GM21381 (cell line): Measurements from ENCODE around the gene HINT2.

Experiments
- ATAC-seq: cut with Tn5 transposase; IDR thresholded peaks from one replicate; pipeline ENCODE4 v1.9.1; 2021; ENCODE audit warnings: mild to moderate bottlenecking, moderate library complexity; ENCODE audit not compliant: unreplicated experiment

HINT2 gene

DNA sequence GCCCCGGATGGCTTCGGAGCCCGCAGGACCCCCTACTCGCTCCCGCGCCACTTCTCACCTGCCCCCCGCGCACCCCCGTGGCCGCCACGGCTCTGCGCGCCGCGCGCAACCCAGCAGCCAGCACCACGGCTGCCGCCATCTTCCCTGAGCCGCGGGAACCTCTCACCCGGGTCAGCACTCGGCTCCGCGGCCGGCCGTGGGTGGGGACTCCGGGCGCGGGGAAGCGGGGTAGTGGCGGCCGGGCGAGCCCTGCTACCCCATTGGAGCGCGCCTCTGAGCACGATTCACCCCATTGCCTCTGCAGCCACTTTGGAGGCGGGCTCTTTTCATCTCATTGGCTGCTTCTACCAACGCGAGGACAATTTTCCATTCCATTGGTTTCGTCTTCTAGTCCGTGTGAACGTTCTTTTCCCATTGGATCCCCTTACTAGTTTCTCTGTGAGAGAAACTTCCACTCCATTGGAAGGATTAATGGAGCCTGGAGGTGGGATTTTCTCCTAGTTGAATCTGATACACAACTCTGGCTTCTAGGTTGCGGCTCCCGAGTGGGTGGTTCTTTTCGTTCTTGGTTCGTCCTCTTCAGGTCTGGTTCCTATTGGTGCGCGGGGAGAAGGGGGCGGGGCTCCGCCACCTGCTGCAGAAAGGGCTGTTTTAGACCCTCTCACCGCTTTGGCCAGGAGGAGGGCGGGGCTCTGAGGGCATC lies at the start of gene HINT2:
TSS of gene HINT2 (minus strand) at position 202 of the 703 bp plus-strand sequence. CDS start at position 139, 63 bp downstream.
- peak; percentile 72 for ATAC-seq

DNA sequence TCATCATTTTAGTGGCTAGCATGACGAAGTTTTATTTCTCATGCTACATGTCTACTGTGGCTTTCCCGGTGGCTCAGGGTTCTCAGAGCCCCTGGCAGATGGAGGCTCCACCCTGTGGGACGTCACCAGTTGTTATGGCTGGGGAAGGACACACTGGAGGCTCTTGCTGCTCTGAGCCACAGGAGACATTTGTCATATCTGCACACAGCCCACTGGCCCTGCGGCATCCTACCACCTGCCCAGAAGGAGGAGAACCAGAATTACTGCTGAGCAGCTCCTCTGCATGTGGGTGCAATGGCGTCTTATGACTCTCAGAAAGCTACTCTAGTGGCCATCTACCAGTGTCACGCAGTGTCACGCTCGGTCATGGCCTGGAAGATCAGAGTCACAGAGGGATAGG lies 48.7 kb upstream of the HINT2 start:
- no peak for ATAC-seq

DNA sequence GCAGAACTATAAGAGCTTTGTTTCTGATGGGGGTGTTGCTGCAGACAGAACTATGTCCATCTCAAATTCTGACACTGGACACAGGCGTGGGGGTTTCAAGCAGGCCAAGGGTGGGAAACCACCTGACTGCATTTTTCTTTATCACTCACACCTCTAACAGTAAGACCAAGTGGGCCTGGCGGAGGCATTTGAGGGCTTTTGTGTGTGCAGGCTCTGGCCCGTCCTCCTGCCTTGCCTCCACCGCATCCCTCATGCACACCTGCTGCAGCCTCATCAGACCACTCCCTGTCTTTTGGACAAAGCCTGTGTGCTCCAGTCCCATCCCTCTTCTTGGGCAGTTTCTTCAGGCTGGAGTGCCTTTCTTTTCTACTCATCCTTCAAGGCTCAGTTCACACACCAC lies 47.5 kb upstream of the HINT2 start:
- no peak for ATAC-seq

DNA sequence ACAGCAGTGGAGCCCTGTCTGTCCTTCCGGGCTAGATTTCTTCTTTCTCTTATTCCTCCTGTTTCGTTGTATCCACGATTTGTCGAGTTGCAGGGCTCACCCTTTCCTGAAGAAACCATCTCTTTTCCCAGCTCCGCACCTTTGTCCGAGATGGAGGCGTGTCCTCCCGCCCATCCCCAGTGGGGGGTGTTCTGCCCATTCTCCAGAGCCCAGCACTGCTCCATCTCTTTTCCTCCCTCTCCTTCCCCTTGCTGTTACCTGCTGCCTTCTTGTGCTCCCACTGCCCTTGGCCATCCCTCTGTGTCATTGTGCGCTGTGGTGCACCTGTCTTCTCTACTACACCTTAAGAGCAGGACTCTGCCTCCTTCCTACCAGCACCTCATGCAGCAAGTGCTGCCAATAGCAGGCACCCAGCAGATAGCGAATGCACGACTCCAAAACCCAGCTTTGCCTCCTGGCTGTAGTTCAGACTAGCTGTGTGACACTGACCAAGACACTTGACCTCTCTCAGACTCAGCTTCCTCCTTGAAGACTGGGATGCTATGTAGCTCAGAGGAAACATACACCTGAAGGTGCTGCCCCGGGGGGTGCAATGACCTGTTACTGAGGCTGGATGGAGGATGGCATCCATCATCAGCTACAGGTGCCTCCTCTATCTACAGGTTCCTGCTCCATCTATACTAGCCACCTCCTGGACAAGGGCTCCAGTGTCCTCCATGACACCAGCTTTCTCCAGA lies 46.5 kb upstream of the HINT2 start:
- no peak for ATAC-seq

DNA sequence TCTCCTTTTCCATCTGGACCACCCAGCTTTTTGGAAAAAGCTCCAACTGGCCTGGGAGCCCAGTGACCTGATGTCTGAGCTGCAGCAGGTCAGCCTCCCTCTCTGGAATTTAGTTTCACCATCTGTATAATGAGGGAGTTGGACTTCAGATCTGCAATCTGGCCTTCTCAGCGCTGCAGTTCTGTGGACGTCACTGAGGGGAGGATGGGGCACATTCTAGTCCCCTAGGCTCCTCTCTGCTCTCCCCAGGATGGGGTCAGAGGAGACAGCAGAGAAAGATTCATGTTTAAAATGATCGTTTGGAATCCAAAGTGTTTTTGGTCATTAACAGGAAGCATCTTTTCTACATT lies 45.1 kb upstream of the HINT2 start:
- no peak for ATAC-seq

DNA sequence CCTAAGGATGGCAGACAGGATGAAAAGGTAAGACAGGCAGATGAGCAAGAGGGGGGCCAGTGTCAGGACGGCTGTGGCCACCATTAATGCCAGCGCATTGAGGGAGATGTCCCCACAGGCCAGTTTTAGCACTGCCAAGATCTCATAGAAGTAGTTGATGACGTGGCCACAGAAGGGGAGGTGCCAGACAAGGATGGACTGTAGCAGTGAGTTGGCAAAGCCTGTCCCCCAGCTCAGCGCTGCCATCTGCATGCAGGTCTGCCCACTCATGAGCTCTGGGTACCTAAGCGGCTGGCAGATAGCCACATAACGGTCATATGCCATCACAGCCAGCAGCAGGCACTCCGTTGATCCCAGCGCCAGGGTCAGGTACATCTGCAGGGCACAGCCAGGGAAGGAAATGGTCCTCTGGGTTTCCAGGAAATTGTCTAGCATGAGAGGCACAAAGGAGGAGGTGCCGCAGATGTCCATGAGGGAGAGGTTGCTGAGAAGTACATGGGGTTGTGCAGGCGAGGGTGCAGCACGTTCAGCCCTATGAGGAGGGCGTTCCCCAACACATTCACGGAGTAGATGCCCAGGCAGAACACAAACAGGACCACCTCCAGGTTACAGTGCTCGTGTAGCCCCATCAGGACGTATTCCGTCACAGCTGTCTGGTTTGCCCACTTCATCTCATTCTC lies 44.6 kb upstream of the HINT2 start:
- ATAC-seq: no peak

DNA sequence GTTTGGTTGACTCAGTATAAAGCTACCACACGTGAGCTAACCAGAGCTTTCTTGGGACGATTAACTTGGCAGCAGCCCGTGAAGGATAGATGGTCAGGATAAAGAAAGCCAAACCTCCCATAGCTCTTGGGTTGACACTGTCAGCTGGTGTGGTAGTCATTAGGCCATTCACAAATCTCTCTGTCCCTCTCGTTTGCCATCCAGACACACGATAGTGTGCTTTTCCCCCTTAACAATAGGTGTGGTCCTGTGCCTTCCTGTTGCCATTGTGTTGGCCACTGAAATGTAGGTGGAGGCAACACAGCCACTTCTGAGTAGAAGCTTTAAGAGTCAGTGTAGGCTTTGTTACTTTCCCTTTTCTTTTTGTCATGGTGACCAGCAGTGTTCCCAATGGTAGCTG lies 43.6 kb upstream of the HINT2 start:
- ATAC-seq: no peak

DNA sequence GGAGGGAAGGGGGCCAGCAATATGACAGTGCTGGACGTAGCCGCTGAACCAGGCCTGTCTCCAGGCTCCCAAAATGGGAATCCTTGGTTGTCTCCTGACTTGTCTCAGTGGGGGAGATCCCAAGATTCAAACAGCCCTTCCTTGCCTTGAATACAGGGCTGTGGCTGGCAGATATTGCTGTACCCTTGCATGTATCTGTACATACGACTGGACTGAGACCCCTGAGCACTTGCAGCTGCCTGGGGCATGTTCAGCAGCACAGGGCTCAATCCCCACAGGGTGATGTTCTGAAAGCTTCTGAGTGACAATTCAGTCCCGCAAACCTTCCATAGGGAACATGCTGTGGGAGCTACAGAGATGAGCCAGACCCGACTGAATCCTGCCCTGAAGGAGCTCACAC lies 42.0 kb upstream of the HINT2 start:
- ATAC-seq: no peak

DNA sequence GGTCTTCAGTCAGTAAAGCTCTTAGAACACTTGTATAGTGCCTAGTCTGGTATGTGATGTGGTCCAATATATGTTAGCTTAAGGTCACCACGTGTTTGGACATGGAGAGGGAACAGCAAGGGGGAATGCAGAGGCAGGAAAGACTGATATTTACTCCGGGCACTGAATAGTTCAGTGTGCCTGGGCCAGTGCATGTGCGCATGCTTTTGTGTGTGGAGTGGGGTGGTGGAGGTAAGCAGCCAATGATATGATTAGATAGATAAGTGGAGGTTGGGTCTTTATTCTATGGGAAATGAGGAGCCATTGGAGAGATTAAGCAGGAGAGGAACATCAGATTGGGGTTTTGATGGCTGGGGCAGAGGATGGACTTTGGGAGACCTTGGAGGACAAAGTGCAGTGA lies 41.4 kb upstream of the HINT2 start:
- no peak for ATAC-seq

DNA sequence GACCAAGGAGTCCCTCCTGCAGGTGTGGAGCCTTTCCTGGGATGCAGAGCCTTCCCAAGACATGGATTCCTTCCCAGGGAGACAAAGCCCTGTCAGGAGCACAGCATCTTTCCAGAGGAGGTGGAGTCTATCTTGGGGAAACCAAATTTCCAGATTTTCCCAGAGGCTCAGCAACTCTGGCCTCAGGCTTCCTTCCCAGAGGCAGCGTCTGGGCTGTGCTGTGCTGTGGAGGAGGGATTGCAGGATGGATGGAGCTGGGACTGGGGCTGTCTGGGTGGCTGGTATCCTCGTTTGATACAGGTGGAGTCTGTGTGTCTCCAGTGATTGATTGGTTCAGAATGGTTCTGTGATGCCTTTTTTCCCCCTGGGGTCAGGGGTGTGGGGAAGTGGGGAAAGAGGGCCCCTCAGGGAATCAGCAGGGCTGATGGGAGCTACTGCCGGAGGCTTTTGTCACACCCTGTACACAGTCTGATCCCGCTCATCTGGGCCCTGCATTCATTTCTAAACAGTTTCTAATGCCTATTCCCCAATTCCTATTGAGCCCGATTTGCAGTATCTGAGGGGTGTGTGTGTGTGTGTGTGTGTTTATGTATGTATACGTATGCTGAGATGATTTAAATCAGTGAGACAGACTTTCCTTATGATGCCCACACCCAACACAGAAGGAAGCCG lies 39.4 kb upstream of the HINT2 start:
- no peak for ATAC-seq

DNA sequence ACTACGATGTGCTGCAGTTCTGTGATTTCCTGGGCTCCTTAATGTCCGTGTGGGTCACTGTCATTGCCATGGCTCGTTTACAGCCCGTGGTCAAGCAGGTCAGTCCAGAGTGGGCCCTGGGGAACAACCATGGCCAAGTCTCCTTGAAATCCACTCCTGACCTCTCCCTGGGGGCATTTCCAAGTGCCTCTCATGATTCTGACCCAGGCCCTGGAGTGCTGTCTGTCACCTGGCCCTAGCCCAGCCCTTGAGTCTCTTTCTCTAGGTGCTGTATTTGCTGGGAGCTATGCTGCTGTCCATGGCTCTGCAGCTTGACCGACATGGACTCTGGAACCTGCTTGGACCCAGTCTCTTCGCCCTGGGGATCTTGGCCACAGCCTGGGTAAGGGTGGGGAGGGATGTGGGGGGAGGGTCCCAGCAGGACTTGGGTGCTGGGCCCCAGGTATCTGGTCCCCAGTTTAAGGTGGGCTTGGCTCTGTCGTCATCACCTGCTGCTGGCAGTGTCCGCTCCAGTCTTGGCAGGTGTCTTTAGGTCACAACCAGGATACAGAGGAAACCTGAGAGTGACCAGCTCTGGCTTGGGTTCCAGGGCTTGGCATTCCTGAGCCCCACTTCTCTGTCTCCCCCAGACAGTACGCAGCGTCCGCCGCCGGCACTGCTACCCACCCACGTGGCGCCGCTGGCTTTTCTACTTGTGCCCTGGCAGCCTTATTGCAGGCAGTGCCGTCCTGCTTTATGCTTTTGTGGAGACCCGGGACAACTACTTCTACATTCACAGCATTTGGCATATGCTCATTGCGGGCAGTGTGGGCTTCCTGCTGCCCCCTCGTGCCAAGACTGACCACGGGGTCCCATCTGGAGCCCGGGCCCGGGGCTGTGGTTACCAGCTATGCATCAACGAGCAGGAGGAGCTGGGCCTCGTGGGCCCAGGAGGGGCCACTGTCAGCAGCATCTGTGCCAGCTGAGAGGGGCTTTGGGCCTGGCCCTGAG lies 38.3 kb upstream of the HINT2 start:
- no peak for ATAC-seq

DNA sequence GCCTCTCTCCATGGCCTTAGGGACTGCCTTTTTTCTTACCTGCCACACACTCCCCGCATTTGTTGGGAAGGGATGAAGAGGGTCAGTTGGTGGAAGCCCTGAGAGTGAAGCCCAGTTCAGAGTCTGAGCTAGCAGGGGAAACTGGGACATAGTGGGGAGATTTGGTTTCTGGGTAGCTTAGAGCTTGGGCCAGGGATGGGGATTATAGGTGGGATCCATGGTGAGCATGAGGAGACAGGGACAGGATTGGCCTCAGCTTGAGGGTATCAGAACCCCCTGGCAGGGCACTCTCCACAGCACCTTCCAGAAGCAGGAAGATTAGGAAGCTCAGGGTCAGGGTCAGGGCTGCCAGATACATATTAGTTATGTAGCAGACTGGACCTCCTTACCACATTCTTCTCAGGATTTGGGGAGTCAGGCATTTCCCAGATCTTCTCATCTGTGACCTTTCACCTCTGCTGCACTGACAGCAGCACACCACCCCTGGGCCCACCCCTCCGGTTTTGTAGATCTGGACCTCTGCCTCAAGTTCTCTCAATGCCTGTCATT lies 37.5 kb upstream of the HINT2 start:
- no peak for ATAC-seq

DNA sequence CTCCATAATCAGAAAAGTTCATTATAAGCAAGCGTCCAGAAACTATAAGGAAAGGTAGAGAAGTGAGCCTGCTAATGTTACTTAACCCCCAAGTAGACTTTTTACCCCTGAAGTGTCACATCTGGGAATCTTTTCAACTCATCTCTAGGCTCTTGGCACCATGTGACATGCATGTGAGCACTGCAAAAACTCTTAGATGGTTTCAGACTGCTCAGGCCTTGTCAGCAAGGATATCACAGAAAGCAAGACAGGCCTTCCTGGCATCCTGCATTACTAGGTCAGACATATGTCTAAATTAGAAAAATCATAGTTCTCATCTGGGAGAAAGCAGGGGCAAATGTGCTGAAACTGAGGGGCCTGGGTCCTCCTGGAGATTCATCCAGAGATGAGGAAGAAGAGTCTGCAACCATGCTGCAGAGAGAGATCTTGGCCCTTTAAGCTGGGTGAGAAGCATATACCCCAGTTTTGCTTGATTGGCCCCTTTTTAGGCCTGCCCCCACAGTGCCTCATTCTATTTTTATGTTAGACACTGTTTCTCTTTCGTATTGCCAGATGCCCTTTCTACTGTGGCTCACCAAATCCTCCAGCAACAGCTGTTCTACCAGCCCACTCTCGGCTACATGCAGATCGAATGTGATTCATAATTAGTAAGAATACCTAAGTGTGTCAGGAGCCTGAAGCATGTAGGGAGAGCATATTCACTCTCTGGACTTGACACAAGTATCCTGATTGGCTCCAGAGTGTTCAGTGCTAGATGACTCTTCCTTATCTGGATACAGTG lies 33.1 kb upstream of the HINT2 start:
- ATAC-seq: peak; percentile 91

DNA sequence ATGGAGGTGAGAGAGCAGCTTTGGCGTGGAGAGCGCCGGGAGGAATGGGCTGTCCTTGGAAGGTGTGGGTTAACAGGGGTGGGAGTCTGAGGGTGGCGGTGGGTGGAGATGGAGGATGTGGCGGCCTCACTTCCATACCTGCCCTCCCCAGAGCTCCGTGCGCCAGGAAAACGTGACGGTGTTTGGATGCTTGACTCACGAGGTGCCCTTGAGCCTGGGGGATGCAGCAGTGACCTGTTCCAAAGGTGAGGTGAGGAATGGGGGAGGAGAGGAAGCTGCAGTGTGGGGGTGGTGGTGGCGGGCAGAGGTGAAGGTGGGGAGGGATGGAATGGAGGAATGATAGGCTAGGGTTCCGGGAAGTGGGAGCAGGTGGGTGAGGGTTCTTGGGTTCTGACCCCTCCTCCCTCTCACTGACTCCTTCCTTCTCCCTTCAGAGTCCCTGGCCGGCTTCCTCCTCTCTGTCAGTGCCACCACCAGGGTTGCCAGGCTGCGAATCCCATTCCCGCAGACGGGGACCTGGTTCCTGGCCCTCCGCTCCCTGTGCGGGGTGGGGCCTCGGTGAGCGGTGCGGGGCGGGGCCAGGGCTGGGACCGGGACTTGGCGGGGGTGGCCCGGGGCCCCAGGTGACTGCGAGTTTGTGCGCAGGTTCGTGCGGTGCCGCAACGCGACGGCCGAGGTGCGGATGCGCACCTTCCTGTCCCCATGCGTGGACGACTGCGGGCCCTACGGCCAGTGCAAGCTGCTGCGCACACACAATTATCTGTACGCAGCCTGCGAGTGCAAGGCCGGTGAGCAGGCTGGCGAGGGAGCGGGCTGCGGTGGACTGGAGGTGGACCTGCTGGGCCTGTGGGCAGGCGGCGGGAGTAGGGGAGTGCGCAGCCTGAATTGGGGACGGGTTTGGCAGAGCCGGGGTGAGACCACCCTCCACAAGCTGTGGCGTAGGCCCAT lies 31.3 kb upstream of the HINT2 start:
- ATAC-seq: no peak

DNA sequence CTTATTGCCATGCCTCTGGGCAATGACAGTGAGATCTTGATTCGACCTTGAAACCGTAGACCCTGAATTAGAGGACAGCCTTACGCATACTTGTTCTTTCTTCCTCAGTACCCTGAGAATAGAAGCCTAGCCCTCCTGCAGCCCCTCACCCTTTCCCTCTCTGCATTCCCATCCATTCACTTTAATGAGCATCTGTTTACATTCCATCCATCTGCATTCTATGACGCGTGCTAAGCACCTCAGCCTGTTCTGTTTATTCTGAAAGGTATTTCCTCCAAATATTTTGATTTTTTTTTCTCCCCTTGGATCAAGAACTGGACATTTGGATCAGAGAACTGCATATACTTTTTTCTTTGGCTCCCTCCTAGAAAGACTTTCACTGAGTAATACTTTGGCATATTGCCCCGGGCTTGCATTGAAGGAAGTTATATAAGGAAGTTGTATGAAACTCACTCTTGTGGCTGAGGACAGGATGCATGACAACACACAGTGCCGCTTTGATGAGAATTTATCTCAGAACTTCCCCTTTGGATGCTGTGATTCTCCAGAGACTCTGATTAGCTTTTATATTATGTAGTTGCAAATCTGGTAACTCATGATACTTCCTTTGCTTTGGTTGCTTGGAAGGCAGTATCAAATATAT lies 29.9 kb upstream of the HINT2 start:
- no peak for ATAC-seq

DNA sequence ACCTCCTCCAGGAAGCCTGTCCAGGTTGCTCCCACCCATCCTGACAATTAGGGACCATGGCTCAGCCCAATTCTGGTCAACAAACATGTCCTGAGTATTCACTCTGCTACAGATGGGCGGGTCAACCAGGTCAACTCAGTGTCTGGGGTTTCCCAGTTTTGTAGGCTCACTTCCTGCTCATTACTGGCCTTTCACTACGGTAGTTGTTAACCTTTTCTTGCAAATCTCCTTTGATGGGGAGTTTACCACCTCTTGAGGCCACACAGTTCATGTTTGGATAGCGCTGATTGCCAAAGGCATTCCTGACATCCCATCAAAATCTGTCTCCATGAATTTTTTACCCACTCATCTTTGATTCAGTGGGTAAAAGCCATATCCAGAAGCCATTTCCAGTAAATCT lies 28.0 kb upstream of the HINT2 start:
- ATAC-seq: no peak

DNA sequence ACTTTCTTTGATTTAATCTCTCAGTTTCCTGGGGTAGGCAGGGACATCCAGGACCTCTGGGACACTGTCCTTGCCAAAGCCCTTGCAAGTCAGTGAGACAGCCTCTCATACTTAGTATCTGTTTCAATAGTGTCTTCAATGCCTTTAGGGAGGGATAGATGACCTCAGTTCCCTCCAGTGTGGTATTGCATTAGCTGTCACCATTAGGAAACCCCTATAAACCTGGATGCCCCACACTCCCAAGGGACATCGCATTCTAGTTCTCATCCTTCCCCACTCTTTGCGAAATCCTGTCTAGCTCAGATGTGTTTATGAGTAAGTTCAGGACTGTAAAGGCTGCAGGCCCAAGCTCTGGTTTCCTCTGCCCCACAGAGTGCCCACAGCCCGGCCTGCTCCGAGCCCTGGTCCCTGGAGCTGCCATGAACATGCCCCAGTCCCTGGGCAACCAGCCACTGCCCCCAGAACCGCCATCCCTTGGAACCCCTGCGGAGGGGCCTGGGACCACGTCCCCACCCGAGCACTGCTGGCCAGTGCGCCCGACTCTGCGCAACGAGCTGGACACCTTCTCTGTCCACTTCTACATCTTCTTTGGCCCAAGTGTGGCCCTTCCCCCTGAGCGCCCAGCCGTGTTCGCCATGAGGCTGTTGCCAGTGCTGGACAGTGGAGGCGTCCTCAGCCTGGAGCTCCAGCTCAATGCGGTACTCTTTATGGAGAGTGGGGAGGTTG lies 27.3 kb upstream of the HINT2 start:
- no peak for ATAC-seq
